ENCODE data around the gene CAST. TPM values are rescaled to one million over a fixed set of nuclear protein-coding genes. Genes with fewer than 3 reads are reported as not detected.

The CAST gene
- total RNA-seq, 2 experiments from 2014 or later = 197 to 200 TPM

DNA sequence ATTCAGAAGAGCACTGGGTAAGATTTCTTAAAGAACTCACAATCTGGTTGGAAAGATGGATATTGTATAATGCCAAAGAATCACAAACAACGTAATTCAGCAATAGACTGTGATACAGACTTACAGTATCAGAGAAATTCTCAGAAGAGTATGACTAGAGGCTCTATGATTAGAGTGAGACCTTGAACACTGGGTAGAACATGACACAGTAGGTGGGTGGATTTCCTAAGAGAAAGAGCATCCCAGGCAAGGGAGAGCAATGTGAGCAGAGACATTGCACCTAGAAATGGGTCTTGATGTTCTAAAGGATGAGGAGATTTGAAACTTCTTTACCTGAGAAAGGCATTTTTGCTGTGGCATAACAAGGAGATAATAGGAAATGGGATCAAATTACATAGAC is 27.3 kb upstream of the CAST start:
- no peak overlapping the region for H3K27ac Mint-ChIP-seq
- DNase-seq (no peak), ATAC-seq (ENCODE audit: poor library complexity) (no peak)
- H3K4me1 ChIP-seq (ENCODE audit: insufficient read depth, low read length) = no peaks in the 10 kb centered on the region
- H3K4me3 Mint-ChIP-seq = no peak overlapping the region
- ChIA-PET POLR2A (no interaction called here), CTCF (no interaction called here)
- H3K27ac ChIP-seq (ENCODE audit: low read depth in 1 of 2, low read length in 2 of 2) = no peak overlapping the region
- no peak overlapping the region for H3K4me3 ChIP-seq (ENCODE audit: low read length)
- TF ChIP-seq, protein P1, sequence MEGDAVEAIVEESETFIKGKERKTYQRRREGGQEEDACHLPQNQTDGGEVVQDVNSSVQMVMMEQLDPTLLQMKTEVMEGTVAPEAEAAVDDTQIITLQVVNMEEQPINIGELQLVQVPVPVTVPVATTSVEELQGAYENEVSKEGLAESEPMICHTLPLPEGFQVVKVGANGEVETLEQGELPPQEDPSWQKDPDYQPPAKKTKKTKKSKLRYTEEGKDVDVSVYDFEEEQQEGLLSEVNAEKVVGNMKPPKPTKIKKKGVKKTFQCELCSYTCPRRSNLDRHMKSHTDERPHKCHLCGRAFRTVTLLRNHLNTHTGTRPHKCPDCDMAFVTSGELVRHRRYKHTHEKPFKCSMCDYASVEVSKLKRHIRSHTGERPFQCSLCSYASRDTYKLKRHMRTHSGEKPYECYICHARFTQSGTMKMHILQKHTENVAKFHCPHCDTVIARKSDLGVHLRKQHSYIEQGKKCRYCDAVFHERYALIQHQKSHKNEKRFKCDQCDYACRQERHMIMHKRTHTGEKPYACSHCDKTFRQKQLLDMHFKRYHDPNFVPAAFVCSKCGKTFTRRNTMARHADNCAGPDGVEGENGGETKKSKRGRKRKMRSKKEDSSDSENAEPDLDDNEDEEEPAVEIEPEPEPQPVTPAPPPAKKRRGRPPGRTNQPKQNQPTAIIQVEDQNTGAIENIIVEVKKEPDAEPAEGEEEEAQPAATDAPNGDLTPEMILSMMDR (IDR thresholded peaks at IDR 0.05) = no peak
- H3K36me3 ChIP-seq (ENCODE audit: insufficient read depth, low read length) = no peaks in the 10 kb centered on the region
- no peaks in the 10 kb centered on the region for H3K4me1 Mint-ChIP-seq (ENCODE audit: low read depth)
- no peaks in the 10 kb centered on the region for H3K9me3 Mint-ChIP-seq
- H3K27me3 ChIP-seq (ENCODE audit: control insufficient read depth in 1 of 2, insufficient read depth in 2 of 2, low read length in 2 of 2) = no peaks in the 10 kb centered on the region
- intact Hi-C loops (cut with DNase I, micrococcal nuclease) = no loop called here
- no peaks in the 10 kb centered on the region for H3K9me3 ChIP-seq (ENCODE audit: control insufficient read depth in 1 of 2, insufficient read depth in 1 of 2, low read length in 2 of 2)
- H3K36me3 Mint-ChIP-seq (ENCODE audit: low read depth) = no peaks in the 10 kb centered on the region
- peaks cover 14% of the 10 kb centered on the region for H3K27me3 Mint-ChIP-seq

- Histone ChIP-seq H3K27ac (ENCODE audit: low read depth in 1 of 2, low read length in 2 of 2) (no peak overlapping the region), H3K4me1 (ENCODE audit: insufficient read depth, low read length) (no peaks in the 10 kb centered on the region), H3K4me3 (ENCODE audit: low read length) (no peak overlapping the region), H3K36me3 (ENCODE audit: insufficient read depth, low read length) (no peaks in the 10 kb centered on the region), H3K27me3 (ENCODE audit: control insufficient read depth in 1 of 2, insufficient read depth in 2 of 2, low read length in 2 of 2) (no peaks in the 10 kb centered on the region), H3K9me3 (ENCODE audit: control insufficient read depth in 1 of 2, insufficient read depth in 1 of 2, low read length in 2 of 2) (no peaks in the 10 kb centered on the region)
- no peak overlapping the region for H3K4me3 Mint-ChIP-seq
- H3K9me3 Mint-ChIP-seq = no peaks in the 10 kb centered on the region
- no peak overlapping the region for H3K27ac Mint-ChIP-seq
- TF ChIP-seq, protein P1 (IDR thresholded peaks at IDR 0.05) = no peak
- H3K27me3 Mint-ChIP-seq = peaks cover 14% of the 10 kb centered on the region
- DNase-seq (no peak), ATAC-seq (ENCODE audit: poor library complexity) (no peak)
- CTCF ChIA-PET = no interaction called here
- no peaks in the 10 kb centered on the region for H3K4me1 Mint-ChIP-seq (ENCODE audit: low read depth)
- no peaks in the 10 kb centered on the region for H3K36me3 Mint-ChIP-seq (ENCODE audit: low read depth)
- intact Hi-C loops (cut with DNase I, micrococcal nuclease) = no loop called here
- POLR2A ChIA-PET = no interaction called here
Measured at GRCh38 chr5:96636046-96636445, 26.1 kb upstream of the CAST start.

DNA sequence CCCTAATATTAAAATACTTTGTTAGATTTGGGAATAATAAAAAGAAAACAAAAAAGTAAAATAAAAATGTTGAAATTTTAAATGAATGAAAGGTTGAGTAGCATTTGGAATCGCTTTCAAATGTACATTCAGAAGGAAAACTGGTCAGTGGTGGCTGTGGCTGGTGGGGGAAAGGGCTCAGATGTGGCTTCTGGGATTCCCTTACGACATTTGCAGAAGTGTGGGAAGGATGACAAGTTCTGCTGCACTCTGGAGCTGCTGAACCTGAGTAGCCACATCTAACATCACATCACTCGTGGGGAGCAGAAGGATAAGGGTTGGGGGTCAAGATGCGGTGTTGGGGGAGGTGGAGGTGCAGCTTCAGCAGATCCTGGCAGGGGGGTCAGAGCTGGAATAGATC is 25.6 kb upstream of the CAST start:
- Mint-ChIP-seq H3K4me3 (no peak overlapping the region), H3K27ac (no peak overlapping the region), H3K4me1 (ENCODE audit: low read depth) (no peaks in the 10 kb centered on the region), H3K36me3 (ENCODE audit: low read depth) (no peaks in the 10 kb centered on the region), H3K27me3 (peaks cover 14% of the 10 kb centered on the region), H3K9me3 (no peaks in the 10 kb centered on the region)
- no peaks in the 10 kb centered on the region for H3K36me3 ChIP-seq (ENCODE audit: insufficient read depth, low read length)
- H3K27me3 ChIP-seq (ENCODE audit: control insufficient read depth in 1 of 2, insufficient read depth in 2 of 2, low read length in 2 of 2) = no peaks in the 10 kb centered on the region
- no peak overlapping the region for H3K27ac ChIP-seq (ENCODE audit: low read depth in 1 of 2, low read length in 2 of 2)
- intact Hi-C loops (cut with DNase I, micrococcal nuclease) = no loop called here
- no peaks in the 10 kb centered on the region for H3K9me3 ChIP-seq (ENCODE audit: control insufficient read depth in 1 of 2, insufficient read depth in 1 of 2, low read length in 2 of 2)
- no peaks in the 10 kb centered on the region for H3K4me1 ChIP-seq (ENCODE audit: insufficient read depth, low read length)
- ATAC-seq (ENCODE audit: poor library complexity) (no peak), DNase-seq (no peak)
- no peak overlapping the region for H3K4me3 ChIP-seq (ENCODE audit: low read length)
- ChIA-PET POLR2A (no interaction called here), CTCF (no interaction called here)
- TF ChIP-seq, protein P1 (IDR thresholded peaks at IDR 0.05) = no peak

Measured in CD4-positive, alpha-beta T cell (primary cell).